ENCODE data around the gene STK11.

DNA sequence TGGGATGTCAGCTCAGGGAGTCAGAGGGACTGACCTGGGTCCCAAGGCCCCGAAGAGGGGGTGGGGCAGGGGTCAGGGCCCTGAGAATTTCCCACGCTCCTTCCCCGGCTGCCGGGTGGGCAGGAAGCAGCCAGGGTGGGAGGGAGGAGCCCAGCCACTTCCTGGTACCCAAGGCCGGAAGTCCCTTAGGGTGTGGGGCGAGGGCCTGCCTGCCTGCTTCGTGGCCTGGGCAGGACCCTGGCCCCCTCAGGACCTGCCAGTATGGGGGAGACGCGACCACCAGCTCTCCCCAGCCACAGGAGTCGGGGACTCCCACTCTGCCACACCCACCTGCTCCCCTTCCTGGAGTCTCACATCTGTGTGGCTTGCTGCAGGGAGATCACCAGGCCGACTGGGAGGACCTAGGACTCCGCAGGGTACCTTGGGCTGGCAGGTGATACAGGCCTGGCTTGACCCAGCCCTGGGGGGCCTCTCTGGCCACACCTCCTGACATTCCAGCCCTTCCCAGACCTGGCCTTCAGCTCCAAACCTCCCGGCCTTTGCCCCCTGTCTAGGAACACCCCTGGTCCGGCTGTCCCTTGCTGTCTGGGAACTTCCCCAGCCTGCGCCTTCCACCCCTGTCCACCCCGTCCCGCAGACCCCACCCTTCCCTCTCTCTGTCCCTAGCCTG lies 53.8 kb downstream of the STK11 start:
- TF ChIP-seq EZH2 (IDR thresholded peaks at IDR 0.05; ENCODE audit: insufficient read depth, poor library complexity, severe bottlenecking), result no peak
- TF ChIP-seq EZH2phosphoT487 (IDR thresholded peaks at IDR 0.05; ENCODE audit: insufficient read depth, low read depth), result no peak

Measured in GM23248 (cell line).